ENCODE results near the gene TMEM151A. TPM values are rescaled to one million over a fixed set of nuclear protein-coding genes. Genes with fewer than 3 reads are reported as not detected.

TMEM151A gene
- total RNA-seq, 1 donor from 2014 or later = 19.2 TPM

DNA sequence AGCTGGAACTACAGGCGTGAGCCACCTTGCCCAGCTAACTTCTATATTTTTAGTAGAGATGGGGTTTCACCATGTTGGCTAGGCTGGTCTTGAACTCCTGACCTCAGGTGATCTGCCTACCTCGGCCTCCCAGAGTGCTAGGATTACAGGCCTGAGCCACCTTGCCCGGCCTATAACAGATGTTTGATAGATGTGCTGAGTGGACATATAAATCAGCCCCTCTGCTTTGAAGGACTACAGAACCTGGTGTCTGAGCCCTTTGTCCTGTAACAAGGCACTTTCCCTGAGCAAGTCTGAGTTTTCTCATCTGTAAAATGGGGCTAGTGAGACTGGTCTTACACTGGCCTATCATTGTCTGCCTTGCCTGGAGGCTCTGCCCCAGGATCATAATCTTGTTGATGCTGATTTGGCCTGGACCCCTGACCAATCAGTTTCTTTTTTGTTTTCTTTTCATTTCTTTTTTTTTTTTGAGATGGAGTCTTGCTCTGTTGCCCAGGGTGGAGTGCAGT lies 37.5 kb downstream of the TMEM151A start:
- Mint-ChIP-seq H3K27me3 (ENCODE audit: unreplicated experiment) (peaks cover 23% of the 10 kb centered on the region), H3K36me3 (ENCODE audit: unreplicated experiment) (no peaks in the 10 kb centered on the region), H3K4me1 (ENCODE audit: low read depth, unreplicated experiment) (peaks cover 23% of the 10 kb centered on the region), H3K9me3 (ENCODE audit: unreplicated experiment) (peaks cover 13% of the 10 kb centered on the region), H3K27ac (ENCODE audit: unreplicated experiment) (no peak overlapping the region), H3K4me3 (ENCODE audit: unreplicated experiment) (no peak overlapping the region)
- TF ChIP-seq, protein P1, sequence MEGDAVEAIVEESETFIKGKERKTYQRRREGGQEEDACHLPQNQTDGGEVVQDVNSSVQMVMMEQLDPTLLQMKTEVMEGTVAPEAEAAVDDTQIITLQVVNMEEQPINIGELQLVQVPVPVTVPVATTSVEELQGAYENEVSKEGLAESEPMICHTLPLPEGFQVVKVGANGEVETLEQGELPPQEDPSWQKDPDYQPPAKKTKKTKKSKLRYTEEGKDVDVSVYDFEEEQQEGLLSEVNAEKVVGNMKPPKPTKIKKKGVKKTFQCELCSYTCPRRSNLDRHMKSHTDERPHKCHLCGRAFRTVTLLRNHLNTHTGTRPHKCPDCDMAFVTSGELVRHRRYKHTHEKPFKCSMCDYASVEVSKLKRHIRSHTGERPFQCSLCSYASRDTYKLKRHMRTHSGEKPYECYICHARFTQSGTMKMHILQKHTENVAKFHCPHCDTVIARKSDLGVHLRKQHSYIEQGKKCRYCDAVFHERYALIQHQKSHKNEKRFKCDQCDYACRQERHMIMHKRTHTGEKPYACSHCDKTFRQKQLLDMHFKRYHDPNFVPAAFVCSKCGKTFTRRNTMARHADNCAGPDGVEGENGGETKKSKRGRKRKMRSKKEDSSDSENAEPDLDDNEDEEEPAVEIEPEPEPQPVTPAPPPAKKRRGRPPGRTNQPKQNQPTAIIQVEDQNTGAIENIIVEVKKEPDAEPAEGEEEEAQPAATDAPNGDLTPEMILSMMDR (IDR thresholded peaks at IDR 0.05; ENCODE audit: partially characterized antibody, unreplicated experiment) = no peak
- DNase-seq = no peak

DNA sequence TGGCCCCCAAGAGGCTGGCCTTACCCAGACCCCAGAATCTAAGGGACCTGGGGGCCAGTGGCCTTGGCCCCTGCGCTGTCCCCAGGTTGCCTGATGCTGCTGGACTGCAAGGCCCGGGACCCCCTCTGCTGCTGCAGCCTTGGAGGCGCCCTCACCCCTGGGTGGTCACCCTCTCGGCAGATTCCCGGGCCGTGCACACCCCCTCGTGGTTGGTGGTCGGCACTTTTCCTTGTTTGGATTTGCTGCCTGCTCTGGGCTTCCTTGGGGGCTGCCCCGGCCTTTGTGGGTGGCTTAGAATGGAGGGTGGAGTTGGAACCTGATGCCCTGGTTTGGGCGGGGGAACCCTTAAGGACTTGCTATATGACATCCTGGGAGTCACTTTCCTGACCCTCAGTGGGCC lies 39.2 kb downstream of the TMEM151A start:
- Mint-ChIP-seq H3K4me3 (ENCODE audit: unreplicated experiment) (no peak overlapping the region), H3K27ac (ENCODE audit: unreplicated experiment) (no peak overlapping the region), H3K36me3 (ENCODE audit: unreplicated experiment) (no peaks in the 10 kb centered on the region), H3K27me3 (ENCODE audit: unreplicated experiment) (peaks cover 12% of the 10 kb centered on the region), H3K4me1 (ENCODE audit: low read depth, unreplicated experiment) (peaks cover 15% of the 10 kb centered on the region), H3K9me3 (ENCODE audit: unreplicated experiment) (peaks cover 2% of the 10 kb centered on the region)
- no peak for DNase-seq
- TF ChIP-seq, protein P1 (IDR thresholded peaks at IDR 0.05; ENCODE audit: partially characterized antibody, unreplicated experiment) = no peak

GRCh38 chr11:66331542-66332370 lies 40.1 kb downstream of the TMEM151A start:
- no peak for DNase-seq
- Mint-ChIP-seq H3K27me3 (ENCODE audit: unreplicated experiment) (peaks cover 12% of the 10 kb centered on the region), H3K36me3 (ENCODE audit: unreplicated experiment) (no peaks in the 10 kb centered on the region), H3K4me1 (ENCODE audit: low read depth, unreplicated experiment) (peaks cover 16% of the 10 kb centered on the region), H3K27ac (ENCODE audit: unreplicated experiment) (no peak overlapping the region), H3K9me3 (ENCODE audit: unreplicated experiment) (no peaks in the 10 kb centered on the region), H3K4me3 (ENCODE audit: unreplicated experiment) (no peak overlapping the region)
- TF ChIP-seq, protein P1 (IDR thresholded peaks at IDR 0.05; ENCODE audit: partially characterized antibody, unreplicated experiment) = no peak

DNA sequence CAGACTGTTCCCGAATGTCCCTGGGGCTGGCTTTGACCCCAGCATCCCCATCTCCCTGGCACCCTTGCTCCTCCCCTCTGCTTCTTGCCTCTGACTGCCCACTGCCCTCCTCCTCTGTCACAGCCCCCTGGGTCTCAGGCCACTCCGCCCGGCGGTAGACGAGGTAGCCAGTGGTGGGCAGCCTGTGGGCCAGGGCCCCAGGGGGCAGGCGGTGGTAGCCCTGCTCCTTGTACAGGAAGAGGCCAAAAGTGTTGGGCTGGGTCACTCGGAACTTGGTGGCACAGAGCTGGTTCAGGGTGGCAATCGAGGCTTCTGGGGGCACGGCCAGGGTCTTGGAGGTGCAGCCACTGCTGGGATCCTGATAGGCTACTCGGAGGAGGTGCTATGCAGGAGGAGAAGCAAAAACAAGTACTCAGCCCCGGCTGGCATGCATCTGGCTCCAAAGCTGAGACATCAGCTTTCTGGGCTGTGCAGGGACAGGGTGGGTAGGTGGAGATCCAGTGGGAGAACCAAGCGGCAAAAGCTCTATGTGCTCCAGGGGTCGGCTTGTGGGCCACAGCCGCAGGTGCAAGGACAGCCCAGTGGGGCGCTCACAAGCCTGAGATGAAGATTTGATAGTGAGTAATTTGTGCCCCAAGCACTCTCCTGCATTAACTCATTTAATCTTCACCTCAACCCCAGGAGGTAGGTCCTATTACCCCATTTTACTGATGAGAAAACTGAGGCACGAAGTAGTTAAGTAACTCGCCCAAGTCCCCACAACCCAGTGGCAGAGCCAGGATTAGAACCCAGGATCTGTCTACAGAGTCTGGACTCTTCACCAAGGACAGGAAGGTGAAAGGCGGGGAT lies 40.9 kb downstream of the TMEM151A start:
- H3K9me3 Mint-ChIP-seq (ENCODE audit: unreplicated experiment) = no peaks in the 10 kb centered on the region
- no peak overlapping the region for H3K4me3 Mint-ChIP-seq (ENCODE audit: unreplicated experiment)
- H3K4me1 Mint-ChIP-seq (ENCODE audit: low read depth, unreplicated experiment) = peaks cover 15% of the 10 kb centered on the region
- H3K27me3 Mint-ChIP-seq (ENCODE audit: unreplicated experiment) = peaks cover 12% of the 10 kb centered on the region
- H3K27ac Mint-ChIP-seq (ENCODE audit: unreplicated experiment) = peak overlapping the region; percentile 28
- H3K36me3 Mint-ChIP-seq (ENCODE audit: unreplicated experiment) = no peaks in the 10 kb centered on the region
- no peak for DNase-seq
- TF ChIP-seq, protein P1 (IDR thresholded peaks at IDR 0.05; ENCODE audit: partially characterized antibody, unreplicated experiment) = no peak

All from glutamatergic neuron (in vitro differentiated cells).